ENCODE data around the gene ELFN2. TPM values are rescaled to one million over a fixed set of nuclear protein-coding genes. Genes with fewer than 3 reads are reported as not detected.
A peak's percentile ranks its signal among the peaks of the same experiment; 100 is the strongest.

ELFN2 gene
- total and polyA plus RNA-seq, 2 of the 13 experiments (the other 11 are each of a cell fraction or from before 2014, with no cell fraction given), result 0.01 TPM; not detected in 1

DNA sequence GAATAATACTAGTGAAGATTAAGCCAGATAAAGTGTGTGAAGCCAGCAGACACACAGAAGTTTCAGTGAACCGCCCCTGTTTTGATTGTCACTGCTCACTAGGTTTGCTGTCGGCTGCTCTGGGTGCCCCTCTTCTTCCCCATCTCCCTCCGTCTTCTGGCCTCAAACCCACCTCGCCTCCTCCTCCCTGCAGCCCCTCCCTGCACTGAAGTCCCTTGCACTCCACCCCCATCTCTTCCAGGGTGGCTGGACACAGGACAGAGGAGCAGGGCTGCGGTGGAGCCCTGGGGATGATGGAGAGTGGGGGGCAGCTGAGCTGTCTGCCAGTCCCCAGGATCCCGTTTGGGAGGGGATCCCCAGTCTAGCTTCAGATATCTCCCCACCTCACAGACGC is 91.5 kb downstream of the ELFN2 start (continued):
- no peak for TF ChIP-seq RELA (CRISPR knock-in tag; IDR thresholded peaks at IDR 0.05)

DNA sequence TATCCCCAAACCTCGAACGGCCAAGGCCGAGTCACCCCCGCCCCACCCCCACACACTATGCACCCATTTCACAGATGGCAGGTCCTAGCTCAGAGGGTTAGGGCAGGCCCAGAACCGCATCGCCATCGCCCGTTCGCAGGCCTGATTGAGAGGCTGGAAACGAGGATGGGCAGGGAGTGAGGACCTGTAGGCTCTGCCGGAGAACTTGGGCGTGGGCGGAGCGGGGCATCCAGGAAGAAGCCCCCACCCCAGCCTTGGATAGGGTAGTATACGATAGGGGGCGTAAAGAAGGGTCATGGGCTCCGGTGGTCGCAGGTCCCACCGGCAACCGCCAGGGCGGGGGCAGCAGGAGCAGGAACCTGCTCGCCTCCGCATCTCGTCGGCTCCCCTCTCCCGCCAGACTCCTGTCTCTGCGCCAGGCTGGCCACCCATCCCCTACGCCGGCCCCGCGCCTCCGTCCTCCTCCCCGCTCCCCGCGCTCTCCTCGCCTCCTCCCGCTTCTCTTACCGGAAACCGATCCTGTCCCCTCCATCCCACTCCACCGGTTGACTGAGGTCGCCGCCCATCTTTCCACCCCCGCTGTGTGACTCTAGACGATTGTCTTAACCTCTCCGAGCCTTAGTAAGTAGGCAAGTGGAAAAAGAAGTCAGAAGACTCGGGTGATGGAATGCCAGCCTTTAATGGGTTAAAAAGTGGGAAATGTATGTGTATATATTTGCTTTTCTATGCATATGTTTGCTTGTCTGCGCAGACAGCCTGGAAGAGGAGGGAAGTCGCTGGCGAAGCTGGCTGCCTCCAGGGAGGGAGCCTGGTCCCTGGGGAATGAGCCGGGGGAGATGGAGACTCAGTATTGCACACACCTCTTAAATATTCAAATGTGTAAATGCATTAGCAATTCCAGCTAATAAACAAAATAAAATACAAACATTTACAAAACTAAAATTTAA is 92.1 kb downstream of the ELFN2 start:
- intact Hi-C loops (cut with micrococcal nuclease; ENCODE audit: unreplicated experiment) (no loop called here), in situ Hi-C loops (cut with HindIII; ENCODE audit: extremely low pct_ligation_motif_present, low pct_unique_long_range_greater_than_20kb) (no loop called here)
- no TSS peak for BruUV-seq (replicated peaks)
- Histone ChIP-seq H3K79me2 (ENCODE audit: insufficient read depth, low read length) (no peaks in the 10 kb centered on the region), H3K4me2 (ENCODE audit: low read depth, low read length) (no peak overlapping the region), H3K4me1 (ENCODE audit: insufficient read depth, low read length) (peaks cover 6% of the 10 kb centered on the region; the same call in 1 of the 2 replicates), H3K9ac (ENCODE audit: insufficient read depth, low read depth, low read length) (no peak overlapping the region), H3K36me3 (replicated peaks in 1 of 2; ENCODE audit: control insufficient read depth in 1 of 2, insufficient read depth in 2 of 2, low read length in 2 of 2) (no peaks in the 10 kb centered on the region), H3K4me3 (replicated peaks in 1 of 3; ENCODE audit: insufficient read depth in 1 of 3, low read depth in 2 of 3, low read length in 3 of 3) (no peak overlapping the region), H3K27me3 (ENCODE audit: control insufficient read depth in 1 of 2, insufficient read depth in 2 of 2, low read length in 2 of 2) (peaks cover 0 to 13% of the 10 kb centered on the region in 2 experiments; a peak in 3 of 5 replicates), H2AFZ (ENCODE audit: low read length) (no peak overlapping the region), H3K9me3 (ENCODE audit: low read length) (no peaks in the 10 kb centered on the region), H3K27ac (ENCODE audit: extremely low read length, insufficient read depth, low read length) (no peak overlapping the region), H4K20me1 (ENCODE audit: insufficient read depth, low read length) (no peaks in the 10 kb centered on the region)
- peak; percentile 51; the same call in 1 of the 2 replicates for TF ChIP-seq ZNF629 (CRISPR knock-in tag; conservative IDR thresholded peaks at IDR 0.05)
- TF ChIP-seq, protein P1, sequence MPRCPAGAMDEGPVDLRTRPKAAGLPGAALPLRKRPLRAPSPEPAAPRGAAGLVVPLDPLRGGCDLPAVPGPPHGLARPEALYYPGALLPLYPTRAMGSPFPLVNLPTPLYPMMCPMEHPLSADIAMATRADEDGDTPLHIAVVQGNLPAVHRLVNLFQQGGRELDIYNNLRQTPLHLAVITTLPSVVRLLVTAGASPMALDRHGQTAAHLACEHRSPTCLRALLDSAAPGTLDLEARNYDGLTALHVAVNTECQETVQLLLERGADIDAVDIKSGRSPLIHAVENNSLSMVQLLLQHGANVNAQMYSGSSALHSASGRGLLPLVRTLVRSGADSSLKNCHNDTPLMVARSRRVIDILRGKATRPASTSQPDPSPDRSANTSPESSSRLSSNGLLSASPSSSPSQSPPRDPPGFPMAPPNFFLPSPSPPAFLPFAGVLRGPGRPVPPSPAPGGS (CRISPR knock-in tag; IDR thresholded peaks at IDR 0.05), result no peak
- 0 out of 2 replicates have a peak, but pooled peaks have one; percentile 37 for TF ChIP-seq ZNF652 (CRISPR knock-in tag; IDR thresholded peaks at IDR 0.05; ENCODE audit: borderline replicate concordance, low read depth)
- no peak for TF ChIP-seq PHF8 (CRISPR knock-in tag; IDR thresholded peaks at IDR 0.05)
- TF ChIP-seq ZNF768 (CRISPR knock-in tag; IDR thresholded peaks at IDR 0.05), result peak; percentile 45; the same call in 1 of the 2 replicates
- no peak for ATAC-seq
- CTCF ChIA-PET (ENCODE audit: low intra/inter-chr PET ratio, low total read pairs), result no interaction called here
- FAIRE-seq, result no peak
- 58% methylated on average over 40 of the region's 50 CpGs for WGBS (ENCODE audit: low lambda C conversion rate)
- POLR2A ChIA-PET, result no interaction called here
- no peak for DNase-seq (ENCODE audit: low spot score)

All from HepG2 (cell line).